ENCODE measurements around the gene COL4A1. TPM values are rescaled to one million over a fixed set of nuclear protein-coding genes. Genes with fewer than 3 reads are reported as not detected.

COL4A1 gene
- total RNA-seq, 1 experiment from 2014 or later: 4.8 TPM

DNA sequence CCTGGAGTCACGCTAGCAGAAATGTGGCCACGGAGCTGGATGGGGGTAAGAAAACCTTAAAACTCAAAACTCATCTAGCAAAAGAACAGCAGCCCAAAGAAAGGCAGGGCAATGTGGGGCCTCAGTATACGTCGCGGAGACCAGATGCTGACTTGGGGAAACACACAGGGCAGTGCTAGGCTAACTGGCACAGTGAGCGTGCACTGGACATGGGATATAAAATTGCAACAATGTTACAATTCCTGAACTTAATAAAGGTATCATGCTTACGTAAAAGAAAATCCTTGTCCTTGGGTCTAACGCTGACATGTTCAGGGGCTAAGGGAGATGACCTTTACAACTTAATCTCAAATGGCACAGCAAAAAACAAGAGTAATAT is 40.5 kb downstream of the COL4A1 start:
- BruUV-seq (replicated peaks): no TSS peak
- peaks cover 32% of the 10 kb centered on the region for H3K4me1 Mint-ChIP-seq (ENCODE audit: low read depth, unreplicated experiment)
- Histone ChIP-seq H3K27me3 (replicated peaks; ENCODE audit: control insufficient read depth, insufficient read depth, low read length) (no peaks in the 10 kb centered on the region), H3K4me1 (peaks cover 36% of the 10 kb centered on the region), H3K9me3 (no peaks in the 10 kb centered on the region), H3K36me3 (ENCODE audit: control insufficient read depth, insufficient read depth, low read length) (no peaks in the 10 kb centered on the region), H3K4me3 (ENCODE audit: low read depth, low read length) (no peak overlapping the region)
- ChIA-PET CTCF (no interaction called here), POLR2A (no interaction called here)
- H3K27ac Mint-ChIP-seq (ENCODE audit: unreplicated experiment): no peak overlapping the region
- H3K36me3 Mint-ChIP-seq (ENCODE audit: insufficient read depth, unreplicated experiment): no peaks in the 10 kb centered on the region
- no peak for DNase-seq
- H3K9me3 Mint-ChIP-seq (ENCODE audit: unreplicated experiment): no peaks in the 10 kb centered on the region
- intact Hi-C loops (cut with micrococcal nuclease; ENCODE audit: unreplicated experiment): no loop called here
- H3K27me3 Mint-ChIP-seq (ENCODE audit: insufficient read depth, unreplicated experiment): no peaks in the 10 kb centered on the region
- TF ChIP-seq, protein P1, sequence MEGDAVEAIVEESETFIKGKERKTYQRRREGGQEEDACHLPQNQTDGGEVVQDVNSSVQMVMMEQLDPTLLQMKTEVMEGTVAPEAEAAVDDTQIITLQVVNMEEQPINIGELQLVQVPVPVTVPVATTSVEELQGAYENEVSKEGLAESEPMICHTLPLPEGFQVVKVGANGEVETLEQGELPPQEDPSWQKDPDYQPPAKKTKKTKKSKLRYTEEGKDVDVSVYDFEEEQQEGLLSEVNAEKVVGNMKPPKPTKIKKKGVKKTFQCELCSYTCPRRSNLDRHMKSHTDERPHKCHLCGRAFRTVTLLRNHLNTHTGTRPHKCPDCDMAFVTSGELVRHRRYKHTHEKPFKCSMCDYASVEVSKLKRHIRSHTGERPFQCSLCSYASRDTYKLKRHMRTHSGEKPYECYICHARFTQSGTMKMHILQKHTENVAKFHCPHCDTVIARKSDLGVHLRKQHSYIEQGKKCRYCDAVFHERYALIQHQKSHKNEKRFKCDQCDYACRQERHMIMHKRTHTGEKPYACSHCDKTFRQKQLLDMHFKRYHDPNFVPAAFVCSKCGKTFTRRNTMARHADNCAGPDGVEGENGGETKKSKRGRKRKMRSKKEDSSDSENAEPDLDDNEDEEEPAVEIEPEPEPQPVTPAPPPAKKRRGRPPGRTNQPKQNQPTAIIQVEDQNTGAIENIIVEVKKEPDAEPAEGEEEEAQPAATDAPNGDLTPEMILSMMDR (IDR thresholded peaks at IDR 0.05; ENCODE audit: insufficient read depth in 1 of 2, low read depth in 1 of 2, low read length in 1 of 2, severe bottlenecking in 1 of 2, unreplicated experiment in 1 of 2): no peak
- H3K4me3 Mint-ChIP-seq (ENCODE audit: unreplicated experiment): no peak overlapping the region

DNA sequence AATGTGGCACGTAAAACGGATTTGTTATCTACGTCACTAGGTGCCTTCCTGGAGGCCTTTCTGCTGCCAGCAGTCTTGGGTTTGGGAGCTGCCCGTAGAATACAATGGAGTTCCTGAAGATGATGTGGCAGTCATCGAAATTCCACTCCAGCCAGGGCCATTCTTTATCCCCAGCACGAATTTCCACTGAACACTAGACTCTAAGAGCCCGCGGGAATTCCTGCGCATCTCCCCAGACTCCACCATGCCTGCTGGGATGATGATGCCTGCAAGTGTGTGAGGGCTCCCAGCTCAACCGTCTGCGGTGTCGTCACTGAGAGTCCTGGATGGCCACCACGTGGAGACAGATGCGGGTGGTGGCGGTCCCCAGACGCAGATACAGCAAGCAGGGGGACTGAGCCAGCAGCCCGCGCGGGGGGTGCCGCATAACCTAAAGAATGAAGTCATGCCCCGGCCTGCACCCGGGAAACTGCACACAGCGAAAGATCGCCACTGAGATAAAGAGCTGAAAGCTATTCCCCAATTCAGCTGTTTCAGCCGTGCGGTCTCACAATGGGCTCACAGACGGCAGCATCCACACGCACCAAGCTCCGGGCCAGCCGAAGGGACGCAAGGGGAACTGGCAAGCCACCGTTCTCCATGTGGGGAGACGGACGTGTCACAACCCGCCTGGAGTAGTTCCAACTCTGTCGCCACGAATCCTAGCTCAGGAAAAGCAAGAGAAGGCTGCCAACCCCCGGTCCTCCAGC is 41.1 kb downstream of the COL4A1 start:
- Histone ChIP-seq H3K27me3 (replicated peaks; ENCODE audit: control insufficient read depth, insufficient read depth, low read length) (no peaks in the 10 kb centered on the region), H3K4me1 (peaks cover 38% of the 10 kb centered on the region), H3K36me3 (ENCODE audit: control insufficient read depth, insufficient read depth, low read length) (no peaks in the 10 kb centered on the region), H3K9me3 (no peaks in the 10 kb centered on the region), H3K4me3 (ENCODE audit: low read depth, low read length) (no peak overlapping the region)
- ChIA-PET POLR2A (no interaction called here), CTCF (no interaction called here)
- H3K9me3 Mint-ChIP-seq (ENCODE audit: unreplicated experiment): no peaks in the 10 kb centered on the region
- BruUV-seq (replicated peaks): no TSS peak
- H3K4me1 Mint-ChIP-seq (ENCODE audit: low read depth, unreplicated experiment): peaks cover 26% of the 10 kb centered on the region
- DNase-seq: no peak
- H3K27ac Mint-ChIP-seq (ENCODE audit: unreplicated experiment): no peak overlapping the region
- intact Hi-C loops (cut with micrococcal nuclease; ENCODE audit: unreplicated experiment): no loop called here
- H3K36me3 Mint-ChIP-seq (ENCODE audit: insufficient read depth, unreplicated experiment): no peaks in the 10 kb centered on the region
- no peaks in the 10 kb centered on the region for H3K27me3 Mint-ChIP-seq (ENCODE audit: insufficient read depth, unreplicated experiment)
- TF ChIP-seq, protein P1 (IDR thresholded peaks at IDR 0.05; ENCODE audit: insufficient read depth in 1 of 2, low read depth in 1 of 2, low read length in 1 of 2, severe bottlenecking in 1 of 2, unreplicated experiment in 1 of 2): no peak
- H3K4me3 Mint-ChIP-seq (ENCODE audit: unreplicated experiment): no peak overlapping the region

DNA sequence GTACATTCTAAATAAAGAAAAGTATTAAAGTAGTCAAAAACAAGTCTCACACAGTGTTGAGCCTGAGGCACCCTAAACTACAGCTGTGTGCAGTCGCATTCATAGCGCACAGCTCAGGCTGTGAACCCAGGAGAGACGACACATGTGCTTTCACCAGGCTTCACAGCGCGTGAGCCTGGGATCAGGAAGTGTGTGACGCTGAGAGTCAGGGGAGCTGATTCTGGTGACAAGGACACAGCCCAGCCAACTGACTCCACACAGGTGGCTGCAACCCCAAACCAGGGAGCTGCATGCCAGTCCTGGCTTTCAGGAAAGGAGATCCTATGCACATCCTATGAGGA is 41.6 kb downstream of the COL4A1 start:
- no peaks in the 10 kb centered on the region for H3K36me3 ChIP-seq (ENCODE audit: control insufficient read depth, insufficient read depth, low read length)
- TF ChIP-seq, protein P1 (IDR thresholded peaks at IDR 0.05; ENCODE audit: insufficient read depth in 1 of 2, low read depth in 1 of 2, low read length in 1 of 2, severe bottlenecking in 1 of 2, unreplicated experiment in 1 of 2): no peak
- BruUV-seq (replicated peaks): no TSS peak
- no peaks in the 10 kb centered on the region for H3K27me3 Mint-ChIP-seq (ENCODE audit: insufficient read depth, unreplicated experiment)
- intact Hi-C loops (cut with micrococcal nuclease; ENCODE audit: unreplicated experiment): no loop called here
- peaks cover 25% of the 10 kb centered on the region for H3K4me1 Mint-ChIP-seq (ENCODE audit: low read depth, unreplicated experiment)
- H3K9me3 ChIP-seq: no peaks in the 10 kb centered on the region
- H3K9me3 Mint-ChIP-seq (ENCODE audit: unreplicated experiment): peaks cover 1% of the 10 kb centered on the region
- POLR2A ChIA-PET: no interaction called here
- H3K36me3 Mint-ChIP-seq (ENCODE audit: insufficient read depth, unreplicated experiment): no peaks in the 10 kb centered on the region
- CTCF ChIA-PET: no interaction called here
- H3K4me3 ChIP-seq (ENCODE audit: low read depth, low read length): no peak overlapping the region
- no peak for DNase-seq
- no peaks in the 10 kb centered on the region for H3K27me3 ChIP-seq (replicated peaks; ENCODE audit: control insufficient read depth, insufficient read depth, low read length)
- H3K4me3 Mint-ChIP-seq (ENCODE audit: unreplicated experiment): no peak overlapping the region
- H3K27ac Mint-ChIP-seq (ENCODE audit: unreplicated experiment): peak overlapping the region; percentile 3
- peaks cover 38% of the 10 kb centered on the region for H3K4me1 ChIP-seq
